Amniotic epithelial cell (primary cell): ENCODE data around the gene RNU4-1.
"Not testable (repeated sequence)": the region's sequence is repeated elsewhere in the genome, so short reads cannot be mapped to it uniquely, and the experiment has no call there.

ENCODE experiments used
- DNase-seq: peaks from one replicate; pipeline ENCODE4 v3.0.0-alpha.2; 2010; ENCODE audit warnings: low read depth

The RNU4-1 gene

DNA sequence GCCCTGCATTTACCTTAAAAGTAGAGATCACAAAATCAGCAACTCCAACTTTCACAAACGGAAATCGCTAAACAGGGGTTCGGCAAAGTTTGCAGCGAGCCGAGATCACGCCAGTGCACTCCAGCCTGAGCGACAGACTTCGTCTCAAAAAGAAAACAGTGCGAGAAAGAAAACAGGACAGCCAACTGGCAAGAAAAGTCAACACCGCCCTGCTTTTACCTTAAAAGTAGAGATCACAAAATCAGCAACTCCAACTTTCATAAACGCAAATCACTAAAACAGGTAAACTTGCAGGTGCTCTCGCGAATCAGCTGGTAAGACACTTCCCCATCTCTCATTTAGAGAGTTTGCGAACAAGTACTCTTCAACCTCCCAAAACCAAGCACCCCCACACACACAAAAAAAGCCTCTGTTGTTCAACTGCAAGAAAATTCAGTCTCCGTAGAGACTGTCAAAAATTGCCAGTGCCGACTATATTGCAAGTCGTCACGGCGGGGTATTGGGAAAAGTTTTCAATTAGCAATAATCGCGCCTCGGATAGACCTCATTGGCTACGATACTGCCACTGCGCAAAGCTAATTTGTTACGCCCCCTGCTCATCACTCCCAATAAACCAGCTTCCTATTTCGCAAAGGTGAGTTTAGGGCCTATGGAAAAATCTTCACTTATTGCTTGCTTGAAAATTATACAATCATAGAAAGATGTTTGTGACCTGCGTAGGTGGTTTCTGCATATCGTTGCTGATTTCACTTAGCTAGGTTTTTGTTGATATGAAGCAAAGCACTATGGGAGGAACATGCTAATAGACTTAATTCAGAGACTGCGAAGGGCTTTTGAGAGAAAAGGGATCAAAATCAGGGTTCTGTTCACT lies at the start of gene RNU4-1:
TSS of gene RNU4-1 (minus strand) at position 577 of the 871 bp plus-strand sequence.
- peak; percentile 95 for DNase-seq

GRCh38 chr12:120342175-120343038 lies 49.4 kb upstream of the RNU4-1 start:
- DNase-seq, result no peak

GRCh38 chr12:120339256-120339655 lies 46.2 kb upstream of the RNU4-1 start:
- no peak for DNase-seq

DNA sequence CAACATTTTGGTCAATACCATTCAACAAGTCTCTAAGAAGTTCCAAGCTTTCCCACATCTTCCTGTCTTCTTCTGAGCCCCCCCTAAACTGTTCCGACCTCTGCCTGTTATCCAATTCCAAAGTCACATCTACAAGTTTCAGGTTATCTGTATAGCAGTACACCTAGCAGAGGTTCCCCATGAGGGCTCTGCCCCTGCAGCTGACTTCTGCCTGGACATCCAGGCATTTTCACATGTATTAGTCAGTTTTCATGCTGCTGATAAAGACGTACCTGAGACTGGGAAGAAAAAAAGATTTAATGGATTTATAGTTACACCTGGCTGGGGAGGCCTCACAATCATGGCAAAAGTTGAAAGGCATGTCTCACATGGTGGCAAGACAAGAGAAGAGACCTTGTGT lies 44.7 kb upstream of the RNU4-1 start:
- DNase-seq, result no peak

- DNase-seq, result not testable (repeated sequence)
These were observed 43.4 kb upstream of the RNU4-1 start for GRCh38 chr12:120336392-120336791.

DNA sequence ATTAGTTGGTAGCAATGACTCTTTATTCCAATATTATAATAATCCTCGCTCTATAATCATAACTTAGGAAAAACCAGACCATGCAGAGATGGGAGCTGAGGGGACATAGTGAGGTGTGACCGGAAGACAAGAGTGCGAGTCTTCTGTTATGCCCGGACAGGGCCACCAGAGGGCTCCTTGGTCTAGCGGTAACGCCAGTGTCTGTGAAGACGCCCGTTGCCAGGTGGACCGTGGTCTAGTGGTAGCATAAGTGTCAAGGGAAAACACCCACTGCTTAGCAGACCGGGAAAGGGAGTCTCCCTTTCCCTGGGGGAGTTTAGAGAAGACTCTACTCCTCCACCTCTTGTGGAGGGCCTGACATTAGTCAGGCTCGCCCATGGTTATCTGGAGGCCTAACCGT lies 42.4 kb upstream of the RNU4-1 start:
- peak; percentile 27 for DNase-seq

- DNase-seq, result no peak
These were observed 39.5 kb upstream of the RNU4-1 start for GRCh38 chr12:120332523-120332922.

- no peak for DNase-seq
These were observed 39.0 kb upstream of the RNU4-1 start for GRCh38 chr12:120332041-120332440.

DNA sequence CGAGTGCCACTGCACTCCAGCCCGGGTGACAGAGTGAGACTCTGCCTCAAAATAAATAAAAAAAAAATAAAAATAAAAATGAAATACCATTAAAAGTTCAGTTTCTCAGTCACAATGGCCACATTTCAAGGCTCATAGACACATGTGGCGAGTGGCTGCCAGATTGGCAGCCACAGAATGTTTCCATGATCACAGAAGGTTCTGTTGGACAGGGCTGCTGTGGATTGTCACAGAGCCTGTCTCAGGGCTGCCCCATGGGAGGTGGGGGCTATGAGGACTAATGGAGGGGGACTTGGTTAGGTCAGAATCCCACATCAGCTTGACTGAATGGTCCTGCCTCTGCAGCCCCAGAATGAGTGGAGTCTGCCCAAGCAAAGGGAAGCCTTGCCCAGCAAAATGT lies 38.4 kb upstream of the RNU4-1 start:
- DNase-seq, result no peak

DNA sequence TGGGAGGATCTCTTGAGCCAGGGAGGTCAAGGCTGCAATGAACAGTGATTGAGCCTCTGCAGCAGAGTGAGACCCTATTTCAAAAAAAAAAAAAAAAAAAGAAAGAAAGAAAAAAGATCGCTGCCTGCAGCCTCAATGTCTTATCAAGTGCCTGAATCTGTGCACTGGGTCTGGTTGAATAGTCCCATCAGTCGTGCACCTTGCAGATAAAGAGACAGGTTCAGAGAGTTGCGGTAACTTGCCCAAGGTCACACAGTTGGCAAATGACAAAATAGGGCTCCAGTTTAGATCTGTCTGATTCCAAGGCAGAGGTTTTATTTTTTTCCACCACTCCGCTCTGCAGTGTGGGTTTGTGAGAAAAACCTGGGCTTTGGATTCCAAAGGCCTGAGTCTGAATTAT lies 35.2 kb upstream of the RNU4-1 start:
- DNase-seq, result no peak

DNA sequence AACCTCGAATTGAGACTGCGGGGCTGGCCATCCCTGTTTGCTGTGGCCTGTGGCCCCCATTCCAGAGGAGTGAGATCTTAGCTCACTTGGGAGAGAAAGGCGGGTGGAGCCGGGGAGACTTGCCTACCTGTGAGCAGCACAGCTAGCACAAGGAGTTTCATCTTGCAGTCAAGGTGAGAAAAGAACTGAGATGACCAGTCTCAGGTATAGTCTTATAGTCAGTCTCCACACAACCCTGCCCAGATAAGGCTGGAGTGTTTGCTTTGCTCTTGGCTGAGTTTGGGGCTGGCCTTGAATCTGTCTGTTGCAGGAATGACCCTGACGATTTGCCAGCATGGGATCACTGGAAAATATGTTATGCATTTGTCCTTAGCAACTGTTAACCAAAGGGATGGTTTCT lies 34.6 kb upstream of the RNU4-1 start, which contains the start of gene PLA2G1B:
TSS of gene PLA2G1B (minus strand) at position 187 of the 400 bp plus-strand sequence. CDS start at position 161, 26 bp downstream.
- DNase-seq, result no peak

- no peak for DNase-seq
These were observed 31.9 kb upstream of the RNU4-1 start for GRCh38 chr12:120324841-120325417.

DNA sequence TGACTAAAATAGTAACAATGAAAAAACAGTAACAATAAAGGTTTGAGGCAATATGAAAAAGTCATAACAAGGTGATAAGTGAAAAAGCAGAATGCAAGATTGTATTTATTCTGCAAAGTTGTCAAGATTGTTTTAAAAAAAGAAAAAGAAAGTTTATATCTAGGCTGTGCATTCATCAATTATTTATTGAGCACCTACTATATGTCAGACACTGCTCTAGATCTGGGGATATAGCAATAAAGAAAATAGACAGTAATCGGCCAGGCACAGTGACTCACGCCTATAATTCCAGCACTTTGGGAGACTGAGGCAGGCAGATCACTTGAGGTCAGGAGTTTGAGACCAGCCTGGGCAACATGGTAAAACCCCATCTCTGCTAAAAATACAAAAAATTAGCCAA lies 30.7 kb upstream of the RNU4-1 start:
- DNase-seq, result no peak

GRCh38 chr12:120321382-120322202 lies 28.6 kb upstream of the RNU4-1 start:
- DNase-seq, result no peak

DNA sequence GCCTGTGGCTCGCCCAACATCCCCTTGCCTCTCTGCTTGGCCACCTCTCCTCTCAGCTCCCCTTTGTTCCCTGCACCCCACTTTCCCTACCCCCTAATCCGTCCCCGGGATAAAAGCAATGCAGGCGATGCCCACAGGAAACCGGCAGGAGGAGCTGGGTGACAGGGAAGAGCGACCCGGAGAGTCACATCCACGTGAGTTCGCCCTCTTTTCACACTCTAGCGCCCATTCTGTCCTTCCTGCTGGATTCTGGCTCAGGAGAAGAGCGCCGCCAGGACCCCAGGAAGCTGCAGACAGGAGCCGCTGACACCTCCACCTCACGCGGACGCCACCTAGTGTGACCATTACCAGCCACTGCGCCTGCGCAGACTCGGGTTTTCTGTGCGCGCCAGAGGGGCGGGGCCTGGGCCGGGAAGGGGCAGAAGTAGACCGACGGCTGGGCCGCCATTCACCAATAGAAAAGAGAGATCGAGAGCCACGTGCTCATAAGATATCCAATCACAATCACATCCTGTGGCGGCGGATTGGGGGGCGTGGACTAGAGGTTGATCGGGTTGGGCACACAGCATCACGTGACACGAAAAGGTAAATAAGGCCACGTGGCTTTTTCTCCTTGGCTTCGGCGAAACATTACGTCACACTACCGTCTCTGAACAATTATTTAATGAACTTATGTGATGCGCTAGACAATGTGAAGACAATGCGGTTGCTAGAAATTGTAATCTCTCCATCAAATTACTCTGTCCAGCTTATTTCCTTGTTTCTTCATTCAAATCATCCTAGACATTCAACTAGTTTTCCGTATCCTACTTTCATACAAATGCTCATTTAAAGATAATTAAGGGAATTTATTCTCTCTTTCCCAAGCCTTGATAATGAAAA lies 24.4 kb upstream of the RNU4-1 start:
- peak; percentile 99 for DNase-seq

DNA sequence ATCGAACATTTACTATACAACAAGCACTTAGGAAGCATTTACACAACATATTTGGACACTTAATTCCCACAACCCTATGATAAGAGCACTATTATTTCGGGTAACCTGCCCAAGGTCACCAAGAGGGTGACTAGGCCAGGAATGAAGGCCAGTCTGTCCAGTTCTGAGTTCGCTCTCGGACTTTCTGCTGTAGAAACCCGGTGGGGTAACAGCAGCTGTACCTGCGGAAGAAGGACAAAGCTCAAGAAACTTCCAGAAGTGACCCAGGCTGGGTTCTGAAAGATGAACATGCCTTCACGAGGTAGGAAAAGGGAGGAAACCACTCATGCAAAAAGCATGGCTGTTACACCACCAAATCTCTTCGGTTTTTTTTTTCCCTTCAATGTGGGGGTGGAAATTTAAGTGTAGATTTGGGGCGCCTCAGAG lies 23.8 kb upstream of the RNU4-1 start:
- DNase-seq, result peak; percentile 48

DNA sequence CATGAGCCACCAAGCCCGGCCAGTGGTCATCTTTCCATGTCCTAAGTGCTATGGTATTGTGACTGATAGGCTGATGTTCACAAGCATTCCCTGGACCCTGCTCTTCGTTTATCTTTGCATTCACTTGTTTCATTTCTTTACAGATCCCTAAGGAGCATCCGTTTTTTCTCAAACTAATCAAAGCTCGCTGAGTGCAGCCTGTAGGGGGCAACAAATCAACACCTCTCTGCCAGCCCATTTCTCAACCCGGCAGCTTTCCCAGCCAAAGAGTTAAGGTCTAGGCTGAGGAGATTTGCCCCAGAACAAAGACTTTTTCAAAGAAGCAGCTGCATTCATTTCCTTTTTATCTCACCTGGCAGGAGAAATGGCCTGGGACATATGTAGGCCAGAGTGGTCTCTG lies 21.2 kb upstream of the RNU4-1 start:
- DNase-seq, result no peak

DNA sequence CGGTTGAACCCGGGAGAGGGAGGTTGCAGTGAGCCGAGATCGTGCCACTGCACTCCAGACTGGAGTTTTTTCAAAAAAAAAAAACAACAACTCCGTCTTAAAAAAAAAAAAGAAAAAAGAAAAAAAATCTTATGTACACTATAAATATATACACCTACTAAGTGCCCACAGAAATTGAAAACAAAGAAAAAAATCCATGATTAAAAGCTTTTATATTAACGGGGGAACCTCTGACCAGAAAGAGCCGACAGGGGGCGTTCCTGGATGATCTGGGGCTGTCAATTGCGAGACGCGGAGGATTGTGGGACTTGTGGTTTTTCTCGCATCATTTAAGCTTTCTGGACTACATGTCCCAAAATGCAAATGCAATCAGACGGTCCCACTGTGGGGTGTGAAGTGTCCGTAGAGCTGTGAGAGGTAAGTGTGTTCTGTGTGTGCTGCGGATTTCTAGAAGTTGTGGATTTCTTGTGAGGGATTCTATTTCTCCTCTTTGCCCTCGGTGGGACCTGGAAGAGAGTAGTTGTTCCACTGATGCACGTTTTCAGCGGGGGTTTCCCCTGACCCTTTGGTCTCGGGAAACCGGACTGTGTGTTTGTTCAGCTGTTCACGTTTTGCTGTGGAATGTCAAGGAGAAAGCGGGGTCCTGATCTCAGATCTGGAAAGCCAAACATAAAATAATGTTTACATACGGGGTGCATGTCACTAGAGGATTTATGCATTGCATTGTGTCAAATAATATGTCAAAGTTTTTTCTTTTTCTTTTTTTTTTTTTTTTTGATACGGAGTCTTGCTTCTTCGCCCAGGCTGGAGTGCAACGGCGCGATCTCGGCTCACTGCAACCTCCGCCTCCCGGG lies 9.2 kb upstream of the RNU4-1 start, which contains the start of gene SIRT4:
TSS of gene SIRT4 (plus strand) at position 360 of the 854 bp plus-strand sequence. CDS start 1,241 bp downstream, outside the sequence.
- peak; percentile 92 for DNase-seq

DNA sequence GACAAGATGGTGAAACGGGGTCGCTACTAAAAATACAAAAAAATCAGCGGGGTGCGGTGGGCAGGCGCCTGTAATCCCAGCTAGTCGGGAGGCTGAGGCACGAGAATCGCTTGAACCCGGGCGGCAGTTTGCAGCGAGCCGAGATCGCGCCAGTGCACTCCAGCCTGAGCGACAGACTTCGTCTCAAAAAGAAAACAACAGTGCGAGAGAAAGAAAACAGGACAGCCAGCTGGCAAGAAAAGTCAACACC lies 701 bp downstream of the RNU4-1 start:
- no peak for DNase-seq
